Central memory CD4-positive, alpha-beta T cell (primary cell): ENCODE results near the gene GALNT11.
"Not testable (repeated sequence)": the region's sequence is repeated elsewhere in the genome, so short reads cannot be mapped to it uniquely, and the experiment has no call there.

ENCODE experiments used
- DNase-seq: peaks from one replicate; pipeline ENCODE4 v3.0.0; 2022

GALNT11 gene

GRCh38 chr7:152027491-152028365, 2.3 kb downstream of the GALNT11 start:
- DNase-seq, result not testable (repeated sequence)

DNA sequence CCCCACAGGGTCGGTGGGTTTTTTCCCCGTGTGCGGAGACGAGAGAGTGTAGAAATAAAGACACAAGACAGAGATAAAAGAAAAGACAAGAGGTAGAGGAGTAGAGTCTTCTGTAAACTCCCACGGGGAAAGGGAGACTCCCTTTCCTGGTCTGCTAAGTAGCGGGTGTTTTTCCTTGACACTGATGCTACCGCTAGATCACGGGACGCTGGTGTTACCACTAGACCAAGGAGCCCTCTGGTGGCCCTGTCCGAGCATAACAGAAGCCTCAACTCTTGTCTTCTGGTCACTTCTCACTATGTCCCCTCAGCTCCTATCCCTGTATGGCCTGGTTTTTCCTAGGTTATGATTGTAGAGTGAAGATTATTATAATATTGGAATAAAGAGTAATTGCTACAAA, 4.6 kb downstream of the GALNT11 start:
- not testable (repeated sequence) for DNase-seq

GRCh38 chr7:152030639-152031038, 5.2 kb downstream of the GALNT11 start:
- DNase-seq, result not testable (repeated sequence)

GRCh38 chr7:152035817-152036216, 10.3 kb downstream of the GALNT11 start:
- no peak for DNase-seq

DNA sequence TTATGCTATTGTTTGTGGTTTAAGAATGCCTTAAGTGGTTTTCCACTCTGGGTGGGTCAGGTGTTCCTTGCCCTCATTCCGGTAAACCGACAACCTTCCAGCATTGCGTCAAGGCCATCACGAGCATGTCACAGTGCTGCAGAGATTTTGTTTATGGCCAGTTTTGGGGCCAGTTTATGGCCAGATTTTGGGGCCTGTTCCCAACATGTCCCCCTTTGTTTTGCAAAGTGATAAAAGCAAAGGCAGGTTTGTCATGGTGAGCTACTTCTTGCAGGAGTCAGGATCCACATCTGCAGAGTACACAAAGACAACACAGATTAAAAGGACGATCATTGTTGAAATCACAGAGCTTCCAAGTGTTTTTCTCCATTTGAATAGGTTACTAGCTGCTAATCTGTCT, 12.9 kb downstream of the GALNT11 start:
- DNase-seq, result not testable (repeated sequence)

- not testable (repeated sequence) for DNase-seq
Measured at GRCh38 chr7:152043086-152043485, 17.6 kb downstream of the GALNT11 start.

DNA sequence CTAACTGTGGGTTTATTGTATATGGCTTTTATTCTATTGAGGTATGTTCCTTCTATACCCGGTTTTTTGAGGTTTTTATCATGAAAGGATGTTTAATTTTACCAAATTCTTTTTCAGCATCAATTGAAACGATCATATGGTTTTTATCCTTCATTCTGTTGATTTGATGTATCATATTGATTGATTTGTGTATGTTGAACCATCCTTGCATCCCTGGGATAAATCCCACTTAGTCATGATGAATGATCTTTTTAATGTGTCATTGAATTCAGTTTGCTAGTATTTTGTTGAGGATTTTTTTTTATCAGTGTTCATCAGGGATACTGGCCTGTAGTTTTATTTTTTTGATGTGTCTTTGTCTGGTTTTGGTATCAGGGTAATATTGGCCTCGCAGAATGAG, 19.4 kb downstream of the GALNT11 start:
- DNase-seq, result not testable (repeated sequence)

DNA sequence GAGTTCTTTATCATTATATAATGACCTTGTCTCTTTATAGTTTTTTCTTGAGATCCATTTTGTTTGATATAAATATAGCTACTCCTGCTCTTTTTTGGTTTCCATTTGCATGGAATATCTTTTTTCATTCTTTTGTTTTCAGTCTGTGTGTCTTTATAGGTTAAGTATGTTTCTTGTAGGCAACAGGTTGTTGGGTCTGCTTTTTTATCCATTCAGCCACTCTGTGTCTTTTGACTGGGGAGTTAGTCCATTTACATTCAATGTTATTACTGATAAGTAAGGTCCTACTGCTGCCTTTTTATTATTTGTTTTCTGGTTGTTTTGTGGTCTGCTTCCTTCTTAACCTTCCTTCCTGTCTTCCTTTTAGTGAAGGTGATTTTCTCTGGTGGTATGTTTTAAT, 21.1 kb downstream of the GALNT11 start:
- no peak for DNase-seq

DNA sequence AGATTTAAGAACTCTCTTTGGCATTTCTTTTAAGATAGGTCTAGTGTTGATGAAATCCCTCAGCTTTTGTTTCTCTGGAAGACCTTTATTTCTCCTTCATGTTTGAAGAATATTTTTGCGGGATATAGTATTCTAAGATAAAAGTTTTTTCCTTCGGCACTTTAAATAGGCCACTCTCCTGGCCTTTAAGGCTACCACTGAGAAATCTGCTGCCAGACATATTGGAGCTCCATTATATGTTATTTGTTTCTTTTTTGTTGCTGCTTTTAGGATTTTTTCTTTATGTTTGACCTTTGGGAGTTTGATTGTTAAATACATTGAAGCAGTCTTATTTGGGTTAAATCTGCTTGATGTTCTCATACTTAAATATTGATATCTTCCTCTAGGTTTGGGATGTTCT, 22.6 kb downstream of the GALNT11 start:
- DNase-seq, result no peak

- DNase-seq, result no peak
Measured at GRCh38 chr7:152050547-152050971, 25.1 kb downstream of the GALNT11 start.

DNA sequence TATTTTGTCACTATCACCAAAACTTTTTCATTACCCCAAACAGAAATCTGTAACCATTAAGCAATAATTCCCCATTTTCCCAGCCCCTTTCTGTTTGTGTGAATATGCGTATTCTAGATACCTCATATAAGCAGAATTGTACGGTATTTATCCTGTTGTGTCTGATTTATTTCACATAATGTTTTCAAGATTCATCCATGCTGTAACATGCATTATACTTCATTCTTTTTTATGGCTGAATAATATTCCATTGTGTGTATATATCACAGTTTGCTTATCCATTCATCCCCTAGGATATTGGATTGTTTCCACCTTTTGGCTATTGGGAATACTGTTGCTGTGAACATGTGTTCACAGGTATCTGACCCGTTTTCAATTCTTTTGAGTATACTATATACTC, 26.5 kb downstream of the GALNT11 start:
- DNase-seq, result no peak

DNA sequence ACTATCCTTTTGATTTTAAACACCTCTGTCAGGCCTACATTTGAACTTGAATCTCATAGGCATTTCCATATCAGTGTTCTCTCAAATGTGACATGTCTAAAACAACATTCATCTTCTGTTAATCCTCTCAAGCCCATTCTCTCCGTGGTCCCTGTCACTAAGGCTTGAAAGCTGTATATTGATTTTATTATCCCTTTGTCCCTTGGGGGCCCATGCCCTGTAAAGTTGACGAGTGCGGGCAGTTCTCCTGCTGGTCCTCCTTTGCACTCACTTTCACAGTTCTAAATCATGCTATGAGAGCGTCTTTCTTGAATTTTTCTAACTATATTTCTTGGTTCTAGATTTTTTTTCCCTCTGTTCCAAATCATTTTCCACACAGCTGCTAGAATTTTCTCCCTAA, 27.3 kb downstream of the GALNT11 start:
- no peak for DNase-seq

GRCh38 chr7:152054367-152055230, 29.1 kb downstream of the GALNT11 start:
- DNase-seq, result no peak

GRCh38 chr7:152056621-152057274, 31.3 kb downstream of the GALNT11 start:
- no peak for DNase-seq

DNA sequence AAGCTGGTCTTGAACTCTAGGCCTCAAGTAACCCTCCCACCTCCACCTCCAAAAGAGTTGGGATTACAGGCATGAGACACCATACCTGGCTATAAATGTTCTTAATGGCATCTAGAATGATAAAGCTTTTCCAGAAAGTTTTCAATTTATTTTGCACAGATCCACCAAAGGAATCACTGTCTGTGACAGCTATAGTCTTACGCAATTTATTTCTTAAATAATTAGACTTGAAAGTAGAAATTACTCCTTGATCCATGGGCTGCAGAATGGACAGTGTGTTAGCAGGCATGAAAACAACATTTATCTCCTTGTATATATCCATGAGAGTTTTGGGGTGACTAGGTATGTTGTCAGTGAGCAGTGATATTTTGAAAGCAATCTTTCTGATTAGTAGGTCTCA, 33.8 kb downstream of the GALNT11 start:
- DNase-seq, result no peak

DNA sequence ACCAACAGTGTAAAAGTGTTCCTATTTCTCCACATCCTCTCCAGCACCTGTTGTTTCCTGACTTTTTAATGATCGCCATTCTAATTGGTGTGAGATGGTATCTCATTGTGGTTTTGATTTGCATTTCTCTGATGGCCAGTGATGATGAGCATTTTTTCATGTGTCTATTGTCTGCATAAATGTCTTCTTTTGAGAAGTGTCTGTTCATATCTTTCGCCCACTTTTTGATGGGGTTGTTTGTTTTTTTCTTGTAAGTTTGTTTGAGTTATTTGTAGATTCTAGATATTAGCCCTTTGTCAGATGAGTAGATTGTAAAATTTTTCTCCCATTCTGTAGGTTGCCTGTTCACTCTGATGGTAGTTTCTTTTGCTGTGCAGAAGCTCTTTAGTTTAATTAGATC, 35.6 kb downstream of the GALNT11 start:
- not testable (repeated sequence) for DNase-seq

DNA sequence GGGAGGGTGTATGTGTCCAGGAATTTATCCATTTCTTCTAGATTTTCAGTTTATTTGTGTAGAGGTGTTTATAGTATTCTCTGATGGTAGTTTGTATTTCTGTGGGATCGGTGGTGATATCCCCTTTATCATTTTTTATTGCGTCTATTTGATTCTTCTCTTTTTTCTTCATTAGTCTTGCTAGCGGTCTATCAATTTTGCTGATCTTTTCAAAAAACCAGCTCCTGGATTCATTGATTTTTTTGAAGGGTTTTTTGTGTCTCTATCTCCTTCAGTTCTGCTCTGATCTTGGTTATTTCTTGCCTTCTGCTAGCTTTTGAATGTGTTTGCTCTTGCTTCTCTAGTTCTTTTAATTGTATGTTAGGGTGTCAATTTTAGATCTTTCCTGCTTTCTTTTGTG, 37.7 kb downstream of the GALNT11 start:
- DNase-seq, result not testable (repeated sequence)

- DNase-seq, result not testable (repeated sequence)
Measured at GRCh38 chr7:152063821-152064220, 38.3 kb downstream of the GALNT11 start.

DNA sequence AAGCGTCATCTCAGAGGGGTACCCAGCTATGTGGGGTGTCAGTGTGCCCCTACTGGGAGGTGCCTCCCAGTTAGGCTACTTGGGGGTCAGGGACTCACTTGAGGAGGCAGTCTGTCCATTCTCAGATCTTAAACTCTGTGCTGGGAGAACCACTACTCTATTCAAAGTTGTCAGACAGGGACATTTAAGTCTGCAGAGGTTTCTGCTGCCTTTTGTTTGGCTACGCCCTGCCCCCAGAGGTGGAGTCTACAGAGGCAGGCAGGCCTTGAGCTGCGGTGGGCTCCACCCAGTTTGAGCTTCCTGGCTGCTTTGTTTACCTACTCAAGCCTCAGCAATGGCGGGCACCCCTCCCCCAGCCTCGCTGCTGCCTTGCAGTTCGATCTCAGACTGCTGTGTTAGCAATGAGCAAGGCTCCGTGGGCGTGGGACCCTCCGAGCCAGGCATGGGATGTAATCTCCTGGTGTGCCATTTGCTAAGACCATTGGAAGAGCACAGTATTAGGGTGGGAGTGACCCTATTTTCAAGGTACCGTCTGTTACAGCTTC, 40.4 kb downstream of the GALNT11 start:
- not testable (repeated sequence) for DNase-seq

DNA sequence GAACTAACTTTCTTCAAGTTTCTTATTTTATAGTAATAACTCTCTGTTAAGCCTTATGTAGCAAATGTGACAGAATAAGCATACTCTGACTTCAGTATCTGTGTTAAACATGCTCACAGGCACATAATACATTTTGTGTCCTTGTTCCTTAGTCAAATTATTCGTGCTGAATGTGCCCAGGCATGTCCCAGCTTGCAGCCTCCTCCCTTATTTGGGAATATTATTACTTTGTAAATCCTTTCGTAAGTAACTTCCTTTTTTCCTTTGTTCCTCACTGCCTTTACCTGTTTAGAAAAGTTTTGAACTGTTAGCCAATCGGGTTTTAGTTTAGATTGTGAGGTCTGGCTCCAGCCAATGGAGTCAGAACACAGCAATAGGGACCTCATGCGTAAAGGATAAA, 46.9 kb downstream of the GALNT11 start:
- no peak for DNase-seq

DNA sequence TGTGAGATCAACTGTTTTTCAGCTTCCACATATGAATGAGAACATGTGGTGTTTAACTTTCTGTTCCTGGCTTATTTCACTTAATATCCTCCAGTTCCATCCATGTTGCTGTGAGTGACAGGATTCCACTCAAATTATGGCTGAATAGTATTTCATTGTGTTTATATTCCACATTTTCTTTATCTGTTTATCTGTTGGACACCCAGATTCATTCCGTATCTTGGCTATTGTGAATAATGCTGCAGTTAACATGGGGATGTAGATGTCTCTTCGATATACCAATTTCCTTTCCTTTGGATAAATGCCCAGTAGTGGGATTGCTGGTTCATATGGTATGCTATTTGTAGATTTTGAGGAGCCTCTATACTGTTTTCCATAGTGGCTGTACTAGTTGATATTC, 47.9 kb downstream of the GALNT11 start:
- DNase-seq, result no peak

- DNase-seq, result no peak
Measured at GRCh38 chr7:152074673-152075072, 49.2 kb downstream of the GALNT11 start.

DNA sequence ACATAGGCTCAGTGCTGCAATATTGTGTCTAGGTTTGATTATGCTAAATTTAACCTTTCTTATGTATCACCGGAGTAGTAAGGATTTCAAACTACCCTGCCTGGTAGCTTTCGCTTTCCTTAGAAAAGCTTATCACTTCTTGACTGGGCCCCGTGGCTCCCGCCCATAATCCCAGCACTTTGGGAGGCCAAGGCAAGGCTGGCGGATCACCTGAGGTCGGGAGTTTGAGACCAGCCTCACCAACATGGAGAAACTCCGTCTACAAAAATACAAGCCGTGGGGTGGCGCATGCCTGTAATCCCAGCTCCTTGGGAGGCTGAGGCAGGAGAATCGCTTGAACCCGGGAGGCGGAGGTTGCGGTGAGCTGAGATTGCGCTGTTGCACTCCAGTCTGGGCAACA, 49.9 kb downstream of the GALNT11 start:
- DNase-seq, result not testable (repeated sequence)
